ENCODE results near the gene NVL.
"Not testable (repeated sequence)": the region's sequence is repeated elsewhere in the genome, so short reads cannot be mapped to it uniquely, and the experiment has no call there.

Gene NVL

DNA sequence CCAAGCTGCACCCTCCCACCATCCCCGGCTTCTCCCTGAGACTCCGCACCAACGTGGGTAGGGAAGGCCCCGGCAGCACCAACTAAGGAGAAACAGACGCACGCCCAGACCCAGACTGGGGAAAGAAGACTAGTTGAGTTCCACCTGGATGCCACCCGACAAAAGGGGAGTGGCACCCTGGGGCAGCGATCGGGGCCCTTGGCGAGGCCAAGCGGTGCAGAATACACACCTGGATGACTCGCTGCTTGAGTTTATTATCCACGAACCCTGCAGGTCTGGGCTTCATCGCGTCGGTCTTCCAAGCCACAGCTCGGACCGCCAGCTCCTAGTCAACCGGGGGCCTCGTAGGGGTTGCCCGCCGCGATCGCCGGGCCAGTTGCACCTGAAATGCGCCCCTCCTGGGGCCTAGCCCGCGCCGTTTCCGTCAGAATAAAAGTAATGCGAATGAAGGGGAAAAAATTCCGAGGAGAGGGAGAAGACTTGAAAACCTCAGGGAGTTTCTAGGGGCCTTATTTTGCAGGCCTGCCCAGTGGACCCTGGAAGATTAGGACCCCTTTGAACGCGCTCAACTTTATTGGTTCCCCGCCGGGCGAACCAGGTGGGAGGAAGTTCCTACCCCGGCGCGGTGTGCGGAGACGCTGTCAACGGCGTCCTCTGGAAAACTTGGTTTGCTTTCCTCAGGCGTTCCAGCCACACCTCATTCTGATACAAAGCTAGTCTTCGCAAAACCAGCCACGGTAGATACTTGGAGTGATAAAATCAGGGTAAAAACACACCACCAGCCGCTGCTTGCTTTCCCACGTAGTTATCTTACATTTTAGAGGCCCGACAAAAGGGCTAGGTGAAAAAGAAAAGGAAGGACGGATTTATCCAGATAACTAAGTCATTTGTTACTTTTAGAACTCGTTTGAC is at the start of gene NVL:
Gene NVL (minus strand): TSS at position 331 of the 912 bp plus-strand sequence. CDS start 45 bp downstream, at position 286.
- DNase-seq = peak; percentile 87

- no peak for DNase-seq
Measured at GRCh38 chr1:224378855-224379631, 49.1 kb upstream of the NVL start.

DNA sequence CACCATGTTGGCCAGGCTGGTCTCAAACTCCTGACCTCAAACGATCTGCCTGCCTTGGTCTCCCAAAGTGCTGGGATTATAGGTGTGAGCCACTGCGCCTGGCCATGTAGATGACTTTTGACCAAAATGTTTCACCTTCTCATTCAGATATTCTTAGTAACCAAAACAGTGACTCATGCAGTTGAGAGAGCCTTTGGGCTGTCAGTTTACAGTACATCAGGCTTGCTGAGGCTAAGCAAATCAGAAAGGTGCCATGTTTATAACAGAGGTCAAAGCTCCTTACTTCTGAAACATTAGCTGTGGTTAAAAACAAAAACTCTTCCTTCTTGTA is 47.7 kb upstream of the NVL start:
- DNase-seq = no peak

- DNase-seq = no peak
Measured at GRCh38 chr1:224375059-224375458, 45.1 kb upstream of the NVL start.

DNA sequence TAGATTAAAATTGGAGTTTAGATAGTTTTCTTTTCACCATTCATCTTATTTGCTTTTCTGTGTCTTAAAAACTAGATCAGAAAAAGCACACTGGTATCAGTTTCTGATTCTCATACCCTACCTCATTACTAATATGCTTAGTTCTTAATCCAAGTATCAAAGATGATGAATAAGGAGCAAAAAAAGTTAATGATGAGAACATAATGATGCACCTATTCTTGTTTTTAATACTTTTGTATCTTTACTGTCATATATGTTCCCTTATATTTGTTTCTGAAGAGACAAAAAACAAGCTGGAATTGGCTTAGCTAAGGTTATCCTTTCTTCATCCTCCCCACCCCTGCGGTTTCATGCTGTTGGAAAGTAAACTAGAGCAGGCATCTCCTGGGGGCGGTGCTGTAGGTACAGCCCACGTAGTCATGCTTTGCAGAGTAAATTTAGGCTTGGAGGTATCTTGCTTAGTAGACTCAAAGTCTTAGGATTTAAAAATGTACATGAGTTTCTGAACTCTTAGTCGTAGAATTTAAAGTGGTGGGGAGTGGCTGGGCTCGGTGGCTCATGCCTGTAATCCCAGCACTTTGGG is 43.1 kb upstream of the NVL start:
- no peak for DNase-seq

- DNase-seq = no peak
Measured at GRCh38 chr1:224368409-224368808, 38.4 kb upstream of the NVL start.

- DNase-seq = no peak
Measured at GRCh38 chr1:224359207-224359606, 29.2 kb upstream of the NVL start.

GRCh38 chr1:224358237-224358636 is 28.3 kb upstream of the NVL start:
- DNase-seq = no peak

GRCh38 chr1:224357626-224358124 is 27.7 kb upstream of the NVL start:
- no peak for DNase-seq

DNA sequence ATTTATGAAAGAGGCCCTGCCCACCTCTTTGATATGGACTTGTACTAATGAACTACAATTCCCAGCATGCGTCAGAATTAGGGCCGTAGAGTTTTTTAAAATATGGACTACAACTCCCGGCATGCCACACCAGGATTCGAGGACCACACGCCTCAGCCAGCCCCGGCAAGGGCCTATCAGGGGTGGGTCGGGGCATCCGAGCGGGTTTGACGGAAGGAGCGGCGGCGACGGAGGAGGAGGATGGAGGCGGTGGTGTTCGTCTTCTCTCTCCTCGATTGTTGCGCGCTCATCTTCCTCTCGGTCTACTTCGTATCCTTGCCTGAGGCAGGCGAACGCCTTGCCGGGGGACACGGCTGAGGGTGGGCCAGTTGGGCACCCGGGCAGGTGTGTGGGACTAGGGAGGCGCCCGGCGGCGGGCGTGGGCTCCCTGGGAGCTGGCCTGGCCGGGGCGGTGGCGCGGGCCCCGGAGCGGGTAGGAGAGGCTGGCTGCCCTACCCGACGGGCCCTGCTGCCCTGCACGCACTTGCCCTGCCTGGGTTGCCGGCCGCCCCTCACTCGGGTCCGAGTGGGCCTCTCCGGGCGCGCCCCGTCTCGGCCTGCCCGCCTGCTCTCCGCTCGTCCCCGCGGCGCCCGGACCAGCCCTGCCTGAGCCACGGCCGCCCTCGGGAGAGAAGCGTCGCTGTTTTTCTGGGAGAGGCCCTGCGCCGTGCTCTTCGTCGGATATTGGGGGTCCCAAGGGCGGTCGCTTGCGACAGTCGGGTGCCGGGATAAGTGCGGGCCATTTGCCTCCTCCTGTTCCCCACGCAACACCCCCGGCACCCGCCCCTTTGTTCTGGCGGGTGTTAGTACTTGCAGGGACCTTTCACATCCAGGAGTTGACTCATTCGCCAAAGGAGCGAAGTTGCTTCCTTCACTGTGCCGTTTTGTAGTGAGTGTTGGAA is 27.0 kb upstream of the NVL start, which contains the start of gene CNIH4:
Gene CNIH4 (plus strand): TSS at position 195 of the 941 bp plus-strand sequence. CDS start 46 bp downstream, at position 241.
- peak; percentile 94 for DNase-seq

DNA sequence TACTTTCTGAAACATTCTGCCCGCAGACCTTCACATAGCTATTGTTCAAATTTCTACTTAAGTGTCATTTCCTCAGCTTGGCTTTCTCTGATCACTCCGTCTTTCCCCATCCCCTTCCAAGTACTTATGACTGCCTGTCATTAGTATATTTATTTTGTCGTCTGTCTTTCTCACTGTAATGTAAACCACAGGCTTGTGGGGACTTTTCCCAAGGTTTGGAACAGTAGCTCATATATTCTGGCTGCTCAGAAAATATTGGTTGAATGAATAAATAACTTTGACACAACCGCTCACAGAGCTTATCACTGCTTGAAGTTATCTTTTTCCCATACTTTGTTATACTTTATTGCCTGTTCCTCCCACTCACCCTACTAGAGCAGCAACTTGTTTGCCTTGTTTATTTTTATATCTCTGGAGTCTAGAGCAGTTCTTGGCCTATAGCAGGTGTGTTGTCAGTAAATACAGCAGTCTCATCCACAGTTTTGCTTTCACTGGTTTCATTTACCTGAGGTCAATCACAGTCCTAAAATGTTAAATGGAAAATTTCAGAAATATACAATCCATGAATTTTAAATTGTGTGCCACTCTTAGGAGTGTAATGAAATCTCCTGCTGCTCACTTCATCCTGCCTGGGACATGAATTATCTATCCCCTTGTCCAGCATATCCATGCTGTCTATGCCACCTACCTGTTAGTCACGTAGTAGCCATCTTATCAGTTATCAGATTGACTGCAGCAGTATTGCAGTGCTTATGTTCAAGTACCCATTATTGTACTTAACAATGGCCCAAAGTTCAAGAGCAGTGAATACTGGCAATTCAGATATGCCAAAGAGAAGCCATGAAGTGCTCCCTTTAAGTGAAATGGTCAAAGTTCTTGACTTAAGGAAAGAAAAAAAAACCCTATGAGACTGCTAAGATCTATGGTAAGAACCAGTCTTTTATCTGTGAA is 24.3 kb upstream of the NVL start:
- no peak for DNase-seq

DNA sequence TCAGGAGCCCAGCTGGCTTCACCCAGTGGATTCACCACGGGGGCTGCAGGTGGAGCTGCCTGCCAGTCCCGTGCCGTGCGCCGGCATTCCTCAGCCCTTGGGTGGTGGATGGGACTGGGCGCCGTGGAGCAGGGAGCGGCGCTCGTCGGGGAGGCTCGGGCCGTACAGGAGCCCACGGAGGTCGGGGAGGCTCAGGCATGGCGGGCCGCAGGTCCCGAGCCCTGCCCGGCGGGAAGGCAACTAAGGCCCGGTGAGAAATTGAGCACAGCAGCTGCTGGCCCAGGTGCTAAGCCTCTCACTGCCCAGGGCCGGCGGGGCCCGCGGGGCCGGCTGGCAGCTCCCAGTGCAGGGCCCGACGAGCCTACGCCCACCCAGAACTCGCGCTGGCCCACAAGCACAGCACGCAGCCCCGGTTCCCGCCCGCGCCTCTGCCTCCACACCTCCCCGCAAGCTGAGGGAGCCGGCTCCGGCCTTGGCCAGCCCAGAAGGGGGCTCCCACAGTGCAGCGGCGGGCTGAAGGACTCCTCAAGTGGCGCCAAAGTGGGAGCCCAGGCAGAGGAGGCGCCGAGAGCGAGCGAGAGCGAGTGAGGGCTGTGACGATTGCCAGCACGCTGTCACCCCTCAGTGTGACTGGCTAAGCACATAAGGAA is 22.6 kb upstream of the NVL start:
- not testable (repeated sequence) for DNase-seq

DNA sequence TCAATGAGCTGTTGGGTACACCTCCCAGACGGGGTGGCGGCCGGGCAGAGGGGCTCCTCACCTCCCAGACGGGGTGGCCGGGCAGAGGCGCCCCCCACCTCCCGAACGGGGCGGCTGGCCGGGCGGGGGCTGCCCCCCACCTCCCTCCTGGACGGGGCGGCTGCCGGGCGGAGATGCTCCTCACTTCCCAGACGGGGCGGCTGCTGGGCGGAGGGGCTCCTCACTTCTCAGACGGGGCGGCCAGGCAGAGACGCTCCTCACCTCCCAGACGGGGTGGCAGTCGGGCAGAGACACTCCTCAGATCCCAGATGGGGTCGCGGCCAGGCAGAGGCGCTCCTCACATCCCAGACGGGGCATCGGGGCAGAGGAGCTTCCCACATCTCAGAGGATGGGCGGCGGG is 19.7 kb upstream of the NVL start:
- DNase-seq = not testable (repeated sequence)

- DNase-seq = no peak
Measured at GRCh38 chr1:224348137-224348536, 18.2 kb upstream of the NVL start.

- DNase-seq = no peak
Measured at GRCh38 chr1:224343679-224344078, 13.7 kb upstream of the NVL start.

GRCh38 chr1:224340453-224341384 is 10.7 kb upstream of the NVL start:
- DNase-seq = not testable (repeated sequence)

DNA sequence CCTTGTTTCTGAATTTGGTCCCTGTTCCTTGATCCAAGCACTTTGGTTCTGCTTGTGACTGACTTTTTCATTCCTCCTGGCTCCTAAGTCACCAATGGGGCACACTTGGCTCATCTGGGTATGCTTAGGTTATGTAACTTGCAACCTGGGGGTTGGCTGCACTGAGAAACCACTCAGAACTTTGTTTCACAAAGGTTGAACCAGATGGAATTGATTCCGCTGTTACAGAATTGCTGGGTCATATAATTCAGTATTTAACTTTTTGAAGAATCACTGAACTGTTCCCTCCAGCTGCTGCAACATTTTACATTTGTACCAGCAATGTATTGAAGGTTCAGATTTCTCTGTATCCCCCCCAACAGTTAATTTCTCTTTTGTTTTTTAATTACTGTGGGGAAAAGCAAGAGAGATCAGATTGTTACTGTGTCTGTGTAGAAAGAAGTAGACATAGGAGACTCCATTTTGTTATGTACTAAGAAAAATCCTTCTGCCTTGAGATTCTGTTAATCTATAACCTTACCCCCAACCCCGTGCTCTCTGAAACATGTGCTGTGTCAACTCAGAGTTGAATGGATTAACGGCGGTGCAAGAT is 9.6 kb upstream of the NVL start:
- DNase-seq = no peak

DNA sequence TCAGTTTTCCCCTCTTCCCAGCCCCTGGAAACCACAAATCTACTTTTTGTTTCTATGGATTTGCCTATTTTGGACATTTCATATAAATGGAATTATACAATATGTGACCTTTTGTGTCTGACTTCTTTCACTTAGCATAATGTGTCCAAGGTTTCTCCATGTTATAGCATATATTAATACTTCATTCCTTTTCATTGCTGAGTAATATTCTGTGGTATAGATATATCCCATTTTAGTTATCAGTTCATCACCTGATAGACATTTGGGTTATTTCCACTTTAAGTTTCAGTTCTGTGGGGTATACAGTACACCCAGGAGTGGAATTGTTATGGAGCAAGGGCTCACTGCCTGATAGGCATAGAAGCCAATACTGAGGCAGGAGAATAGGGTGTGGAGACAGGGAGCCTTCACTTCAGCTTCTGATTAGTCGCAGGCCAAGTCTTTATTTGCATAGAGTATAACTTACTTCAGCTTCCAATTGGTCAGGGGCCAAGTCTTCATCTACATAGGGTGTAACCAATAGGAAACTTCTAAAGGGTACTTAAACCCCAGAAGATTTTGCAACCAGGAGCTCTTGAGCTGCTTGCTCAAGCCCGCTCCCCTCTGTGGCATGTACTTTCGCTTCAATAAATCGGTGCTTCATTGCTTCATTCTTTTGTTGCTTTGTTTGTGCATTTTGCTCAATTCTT is 8.3 kb upstream of the NVL start:
- no peak for DNase-seq
